Measurements from ENCODE around the gene PLXNA2.
A peak's percentile ranks its signal among the peaks of the same experiment; 100 is the strongest.

Gene PLXNA2

DNA sequence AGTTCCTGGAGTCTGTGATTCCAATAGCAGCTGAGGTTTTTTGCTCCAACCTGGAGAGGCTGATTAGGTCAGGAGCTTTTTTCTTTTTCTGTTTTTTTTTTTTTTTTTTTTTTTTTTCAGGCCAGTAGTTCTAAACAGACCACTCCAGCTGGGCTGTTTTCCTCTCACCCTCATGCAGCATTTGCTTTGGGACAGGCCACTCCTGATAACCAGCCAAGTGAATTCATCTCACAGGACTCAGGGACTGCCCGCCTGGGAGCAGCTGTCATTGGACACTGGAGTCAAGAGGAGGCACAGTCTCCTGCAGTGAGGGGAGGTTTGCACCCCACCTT is 22.9 kb downstream of the PLXNA2 start:
- TF ChIP-seq, protein P1, sequence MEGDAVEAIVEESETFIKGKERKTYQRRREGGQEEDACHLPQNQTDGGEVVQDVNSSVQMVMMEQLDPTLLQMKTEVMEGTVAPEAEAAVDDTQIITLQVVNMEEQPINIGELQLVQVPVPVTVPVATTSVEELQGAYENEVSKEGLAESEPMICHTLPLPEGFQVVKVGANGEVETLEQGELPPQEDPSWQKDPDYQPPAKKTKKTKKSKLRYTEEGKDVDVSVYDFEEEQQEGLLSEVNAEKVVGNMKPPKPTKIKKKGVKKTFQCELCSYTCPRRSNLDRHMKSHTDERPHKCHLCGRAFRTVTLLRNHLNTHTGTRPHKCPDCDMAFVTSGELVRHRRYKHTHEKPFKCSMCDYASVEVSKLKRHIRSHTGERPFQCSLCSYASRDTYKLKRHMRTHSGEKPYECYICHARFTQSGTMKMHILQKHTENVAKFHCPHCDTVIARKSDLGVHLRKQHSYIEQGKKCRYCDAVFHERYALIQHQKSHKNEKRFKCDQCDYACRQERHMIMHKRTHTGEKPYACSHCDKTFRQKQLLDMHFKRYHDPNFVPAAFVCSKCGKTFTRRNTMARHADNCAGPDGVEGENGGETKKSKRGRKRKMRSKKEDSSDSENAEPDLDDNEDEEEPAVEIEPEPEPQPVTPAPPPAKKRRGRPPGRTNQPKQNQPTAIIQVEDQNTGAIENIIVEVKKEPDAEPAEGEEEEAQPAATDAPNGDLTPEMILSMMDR (IDR thresholded peaks at IDR 0.05; ENCODE audit: poor library complexity, severe bottlenecking) = no peak
- peak overlapping the region; percentile 96 for H3K27ac ChIP-seq (ENCODE audit: poor library complexity, severe bottlenecking)
- no peak overlapping the region for H3K4me3 ChIP-seq (ENCODE audit: severe bottlenecking)
- DNase-seq (ENCODE audit: low spot score) (no peak), ATAC-seq (ENCODE audit: low read depth) (no peak)
- H3K36me3 ChIP-seq (ENCODE audit: low read depth) = peaks cover 8% of the 10 kb centered on the region
- H3K9me3 ChIP-seq (ENCODE audit: severe bottlenecking) = no peaks in the 10 kb centered on the region
- no peaks in the 10 kb centered on the region for H3K27me3 ChIP-seq (ENCODE audit: insufficient read depth, poor library complexity, severe bottlenecking)
- peaks cover 31% of the 10 kb centered on the region for H3K4me1 ChIP-seq (ENCODE audit: insufficient read depth, poor library complexity, severe bottlenecking)

DNA sequence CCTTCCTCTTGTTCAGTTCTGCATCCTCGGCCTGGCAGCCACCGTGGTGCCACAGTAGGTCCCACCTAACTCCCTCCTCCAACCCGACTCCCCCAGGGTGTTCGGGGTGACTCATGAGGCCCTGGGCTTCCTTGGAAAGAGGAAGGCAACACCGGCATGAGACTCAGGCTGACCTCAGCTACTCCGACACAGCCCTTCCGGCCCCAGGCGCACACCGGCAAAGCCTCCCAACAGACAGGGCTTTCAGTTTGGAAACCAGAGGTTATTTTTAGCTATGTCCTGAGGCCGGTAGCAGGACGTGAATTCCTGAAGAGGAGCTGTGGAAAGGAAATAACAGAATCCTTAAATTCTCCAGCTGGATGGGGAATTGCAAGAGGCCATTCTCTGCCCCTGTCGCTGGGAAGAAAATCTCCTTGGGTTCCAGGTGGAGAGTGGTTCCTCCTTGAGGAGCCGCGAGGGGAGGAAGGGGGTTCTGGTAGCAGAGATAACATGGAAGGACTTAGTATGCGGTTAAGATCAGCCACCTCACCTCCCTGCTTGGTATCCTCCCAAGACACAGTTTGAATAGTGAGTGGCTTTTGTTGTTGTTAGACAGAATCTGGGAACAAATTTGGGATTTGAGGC is 24.4 kb downstream of the PLXNA2 start:
- Histone ChIP-seq H3K27ac (ENCODE audit: poor library complexity, severe bottlenecking) (peak overlapping the region; percentile 96), H3K27me3 (ENCODE audit: insufficient read depth, poor library complexity, severe bottlenecking) (no peaks in the 10 kb centered on the region), H3K9me3 (ENCODE audit: severe bottlenecking) (no peaks in the 10 kb centered on the region), H3K36me3 (ENCODE audit: low read depth) (peaks cover 16% of the 10 kb centered on the region), H3K4me1 (ENCODE audit: insufficient read depth, poor library complexity, severe bottlenecking) (peaks cover 34% of the 10 kb centered on the region), H3K4me3 (ENCODE audit: severe bottlenecking) (no peak overlapping the region)
- DNase-seq (ENCODE audit: low spot score) (peak; percentile 85), ATAC-seq (ENCODE audit: low read depth) (peak; percentile 93)
- TF ChIP-seq, protein P1 (IDR thresholded peaks at IDR 0.05; ENCODE audit: poor library complexity, severe bottlenecking) = no peak

DNA sequence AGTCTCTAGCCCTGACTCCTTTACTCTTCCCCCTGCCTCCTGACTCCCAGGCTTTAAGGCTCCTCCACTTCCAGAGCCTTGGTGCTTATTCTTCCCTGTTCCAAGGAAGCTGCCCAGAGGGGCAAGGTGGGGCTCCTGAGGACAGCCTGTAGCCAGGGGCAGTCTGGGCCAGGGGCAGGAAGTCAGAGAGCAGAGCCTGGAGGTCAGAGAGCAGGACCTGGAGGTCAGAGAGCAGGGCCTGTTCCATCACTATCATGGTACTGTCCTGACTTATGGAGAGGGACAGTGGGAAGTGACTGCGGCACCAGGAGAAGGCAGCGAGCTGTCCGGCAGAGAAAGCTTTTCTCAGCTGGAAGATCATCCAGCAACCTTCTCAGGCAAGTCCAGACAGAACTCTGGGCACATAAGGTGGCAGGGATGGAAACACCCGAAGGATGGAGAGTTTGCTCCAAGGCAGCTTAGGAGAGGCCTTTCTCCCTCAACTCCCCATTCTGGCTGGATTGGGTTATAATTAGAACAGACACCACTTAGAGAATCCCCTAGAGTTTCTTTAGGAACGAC is 25.0 kb downstream of the PLXNA2 start:
- Histone ChIP-seq H3K4me3 (ENCODE audit: severe bottlenecking) (no peak overlapping the region), H3K27ac (ENCODE audit: poor library complexity, severe bottlenecking) (peak overlapping the region; percentile 96), H3K36me3 (ENCODE audit: low read depth) (peaks cover 20% of the 10 kb centered on the region), H3K27me3 (ENCODE audit: insufficient read depth, poor library complexity, severe bottlenecking) (no peaks in the 10 kb centered on the region), H3K9me3 (ENCODE audit: severe bottlenecking) (no peaks in the 10 kb centered on the region), H3K4me1 (ENCODE audit: insufficient read depth, poor library complexity, severe bottlenecking) (peaks cover 39% of the 10 kb centered on the region)
- TF ChIP-seq, protein P1 (IDR thresholded peaks at IDR 0.05; ENCODE audit: poor library complexity, severe bottlenecking) = no peak
- DNase-seq (ENCODE audit: low spot score) (no peak), ATAC-seq (ENCODE audit: low read depth) (peak; percentile 54)

DNA sequence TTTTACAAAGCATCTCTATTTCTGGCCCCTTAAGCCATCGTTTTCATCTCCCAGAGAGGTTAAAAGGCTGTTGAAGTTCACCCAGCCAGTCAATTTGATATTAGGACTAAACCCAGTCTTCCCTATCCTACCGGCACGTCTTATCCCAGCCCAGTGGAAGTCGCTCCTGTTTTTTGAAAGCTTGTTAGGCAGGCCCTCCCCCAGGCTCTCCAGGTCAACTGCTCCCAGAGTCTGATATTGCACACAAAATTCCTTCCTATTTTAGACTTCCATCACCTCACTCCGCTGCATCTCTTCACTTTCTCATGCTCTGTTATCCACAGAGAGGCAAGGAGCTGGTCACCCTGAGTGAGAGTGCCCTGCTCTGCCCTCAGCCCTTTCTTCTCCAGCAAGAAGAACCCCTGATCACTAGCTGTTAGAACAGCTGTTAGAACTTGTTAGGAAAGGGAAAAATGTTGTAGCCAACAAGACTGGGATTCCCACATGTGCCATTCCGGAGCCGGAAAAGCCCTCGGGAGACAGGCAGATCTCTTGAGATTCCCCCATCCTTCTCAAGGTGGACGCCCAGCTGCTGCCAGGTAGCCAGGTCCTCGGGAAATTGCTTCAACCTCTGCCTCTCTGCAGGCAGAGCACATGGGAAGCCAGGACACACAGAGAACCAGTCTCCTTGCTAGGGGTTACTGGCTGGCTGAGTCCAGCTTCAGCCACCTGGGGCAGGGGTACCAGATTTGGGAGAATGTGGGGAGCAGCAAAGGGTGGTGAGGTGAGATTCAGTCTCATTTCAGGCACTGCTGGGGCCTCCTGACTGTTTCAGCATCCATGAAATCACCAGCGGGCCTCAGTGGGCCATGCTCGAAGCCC is 25.7 kb downstream of the PLXNA2 start:
- H3K27me3 ChIP-seq (ENCODE audit: insufficient read depth, poor library complexity, severe bottlenecking) = no peaks in the 10 kb centered on the region
- H3K27ac ChIP-seq (ENCODE audit: poor library complexity, severe bottlenecking) = peak overlapping the region; percentile 96
- TF ChIP-seq, protein P1 (IDR thresholded peaks at IDR 0.05; ENCODE audit: poor library complexity, severe bottlenecking) = no peak
- H3K9me3 ChIP-seq (ENCODE audit: severe bottlenecking) = no peaks in the 10 kb centered on the region
- DNase-seq (ENCODE audit: low spot score) (no peak), ATAC-seq (ENCODE audit: low read depth) (no peak)
- H3K4me3 ChIP-seq (ENCODE audit: severe bottlenecking) = no peak overlapping the region
- peaks cover 22% of the 10 kb centered on the region for H3K36me3 ChIP-seq (ENCODE audit: low read depth)
- peaks cover 45% of the 10 kb centered on the region for H3K4me1 ChIP-seq (ENCODE audit: insufficient read depth, poor library complexity, severe bottlenecking)
